Hematopoietic multipotent progenitor cell treated with erythropoietin and hydrocortisone succinate and interleukin-3 and kit ligand, for 17 days (in vitro differentiated cells): ENCODE measurements around the gene OGFR.

Experiments used
- DNase-seq: peaks from one replicate; pipeline ENCODE4 v3.0.0-alpha.2; 2015; ENCODE audit warnings: low spot score

OGFR gene

DNA sequence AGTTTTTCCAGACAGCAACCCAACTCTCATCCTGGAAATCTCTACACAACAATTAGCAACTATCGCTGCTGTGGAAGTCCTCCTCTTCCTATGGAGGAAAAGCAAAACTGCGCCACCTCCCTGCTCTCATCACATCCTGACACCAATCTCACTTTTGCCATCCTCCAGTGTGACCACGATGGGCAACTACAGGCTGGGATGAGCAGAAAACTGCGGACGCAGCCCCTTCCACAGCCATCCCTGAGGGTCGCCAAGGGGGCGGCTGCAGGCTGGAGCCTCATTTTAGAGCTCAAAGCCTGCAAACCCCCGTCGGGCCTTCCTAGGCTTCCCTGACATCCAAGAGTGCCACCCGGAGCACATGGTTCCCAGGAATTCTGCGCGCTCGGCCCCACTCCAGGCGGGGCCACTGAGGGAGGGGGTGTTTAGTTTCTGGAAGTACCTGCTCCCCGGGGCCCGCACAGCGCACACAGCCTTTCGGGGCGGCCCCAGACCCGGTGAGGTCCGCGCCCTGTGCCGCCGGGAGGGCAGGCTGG, 55.8 kb downstream of the OGFR start:
- DNase-seq: no peak

DNA sequence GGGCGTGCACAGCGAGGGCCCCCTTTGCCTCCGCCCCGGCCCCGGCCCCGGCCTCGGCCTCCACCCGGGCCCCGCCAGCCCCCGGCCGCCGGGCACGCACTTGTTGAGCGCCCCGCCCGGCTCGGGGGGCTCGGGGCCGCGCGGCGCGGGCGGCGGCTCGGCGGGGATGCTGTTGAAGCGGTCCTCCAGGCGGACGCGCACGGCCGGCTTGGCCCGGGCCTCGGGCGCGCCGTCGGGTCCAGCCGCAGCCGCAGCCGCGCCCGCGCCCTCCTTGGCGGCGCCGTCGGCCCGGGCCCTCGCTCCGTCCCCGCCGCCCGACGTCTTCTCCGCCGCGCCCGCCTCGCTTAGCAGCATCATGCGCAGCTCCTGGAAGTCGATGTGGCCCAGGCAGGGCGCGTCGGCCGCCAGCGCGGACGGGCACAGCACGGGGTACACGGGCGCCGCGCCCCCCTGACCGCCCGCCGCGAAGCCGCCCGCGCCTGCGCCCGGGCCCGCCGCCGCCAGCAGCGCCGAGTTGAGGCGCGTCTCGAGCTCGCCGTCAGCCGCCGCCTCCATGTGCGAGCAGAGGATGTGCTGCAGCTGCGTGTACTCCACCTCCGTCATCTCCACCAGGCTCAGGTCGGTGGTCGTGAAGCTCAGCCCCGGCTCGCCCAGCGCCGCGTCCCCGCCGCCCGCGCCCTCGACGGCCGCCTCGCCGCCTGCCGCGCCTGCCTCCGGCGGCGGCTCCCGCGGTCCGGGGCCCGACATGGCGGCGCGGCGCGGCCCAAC, 56.5 kb downstream of the OGFR start:
- DNase-seq: no peak

DNA sequence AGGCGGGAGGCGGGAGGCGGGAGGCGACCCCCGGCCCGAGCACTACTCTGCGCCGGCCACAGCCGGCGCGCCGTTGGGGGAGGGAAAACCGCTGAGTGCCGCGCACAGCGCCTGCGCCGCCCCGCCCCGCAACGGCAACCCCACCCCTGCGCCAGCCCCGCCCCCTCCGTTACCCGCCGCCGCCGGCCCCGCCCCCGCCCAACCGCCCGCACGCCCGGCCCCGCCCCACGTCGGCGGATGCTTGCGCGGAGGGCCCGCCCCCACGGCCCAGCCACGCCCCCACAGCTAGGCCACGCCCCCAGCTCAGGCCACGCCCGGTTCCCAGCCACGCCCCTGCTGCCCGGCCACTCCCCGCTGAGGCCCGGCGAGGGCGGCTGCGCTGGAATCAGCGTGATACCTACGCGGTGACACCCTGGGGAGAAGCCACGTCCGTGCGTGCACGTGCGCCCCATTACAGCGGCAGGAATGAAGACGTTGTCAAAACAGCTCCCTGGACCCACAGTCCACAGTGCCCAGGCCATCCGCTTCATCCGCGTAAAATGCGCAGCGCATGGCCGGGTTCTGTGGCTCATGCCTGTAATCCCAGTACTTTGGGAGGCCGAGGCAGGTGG, 57.2 kb downstream of the OGFR start, which contains the start of gene TCFL5:
TCFL5 (minus strand) TSS at position 97 of the 611 bp plus-strand sequence. CDS start 152 bp downstream, outside the sequence.
- DNase-seq: peak; percentile 91
